Ectodermal cell (in vitro differentiated cells): ENCODE results near the gene RNF11.

ENCODE experiments used
- H3K27ac ChIP-seq: 2 replicates; pipeline ENCODE4 v1.7.0; 2013; ENCODE audit warnings: mild to moderate bottlenecking, low read depth, low read length; ENCODE audit not compliant: insufficient read depth, poor library complexity, severe bottlenecking
- H3K27me3 ChIP-seq: 2 replicates; pipeline ENCODE4 v1.7.0; 2013; ENCODE audit warnings: mild to moderate bottlenecking, low read length; ENCODE audit not compliant: insufficient read depth, control insufficient read depth, poor library complexity, severe bottlenecking
- H3K36me3 ChIP-seq: one replicate; pipeline ENCODE4 v1.7.0; 2013; ENCODE audit warnings: low read length; ENCODE audit not compliant: control insufficient read depth, insufficient read depth
- H3K4me1 ChIP-seq: one replicate; pipeline ENCODE4 v1.7.0; 2013; ENCODE audit warnings: low read length; ENCODE audit not compliant: control insufficient read depth, insufficient read depth
- H3K4me3 ChIP-seq: 2 replicates; pipeline ENCODE4 v1.7.0; 2013; ENCODE audit warnings: low read depth, low read length, control low read depth; ENCODE audit not compliant: insufficient read depth
- H3K9me3 ChIP-seq: 2 replicates; pipeline ENCODE4 v1.7.0; 2013; ENCODE audit warnings: mild to moderate bottlenecking, low read length, moderate library complexity; ENCODE audit not compliant: control insufficient read depth
- WGBS, 2 experiments: methylation state at CpG; one replicate each; pipeline ENCODE4 v1.1.7; 2013; ENCODE audit warnings: missing lambda C conversion rate in 2 of 2; 5-methylcytosine and 5-hydroxymethylcytosine counted together

RNF11 gene

DNA sequence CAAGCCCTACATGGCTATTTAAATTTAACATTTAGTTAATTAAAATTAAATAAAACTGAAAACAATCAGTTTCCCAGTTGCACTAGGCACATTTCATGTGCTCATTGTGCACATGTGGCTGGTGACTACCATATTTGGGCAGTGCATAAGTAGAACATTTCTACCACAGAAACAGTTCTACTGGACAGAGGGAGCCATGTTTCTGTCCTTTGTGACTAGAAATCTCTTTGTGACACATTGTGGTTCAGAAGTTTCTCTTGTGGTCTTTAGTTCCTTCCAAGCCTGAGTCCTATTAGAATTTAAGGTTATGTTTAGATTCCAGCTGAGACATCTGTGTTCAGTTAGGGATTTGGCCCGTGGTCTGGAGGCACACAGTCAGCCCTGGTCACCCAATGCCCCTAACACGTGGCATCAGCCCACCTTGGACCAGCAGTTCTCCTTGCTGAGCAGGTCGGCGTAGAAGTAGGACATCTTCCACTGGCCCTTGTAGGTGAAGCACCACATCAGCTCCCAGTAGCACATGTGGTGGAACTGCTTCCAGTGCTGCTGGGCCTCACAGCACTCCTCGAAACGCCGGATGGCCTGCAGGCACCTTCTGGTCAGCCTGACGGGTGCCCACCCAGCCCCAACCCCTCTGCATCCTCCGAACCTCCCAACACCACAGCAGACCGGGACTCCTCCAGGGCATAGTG lies 65.2 kb downstream of the RNF11 start:
- Histone ChIP-seq H3K4me3 (no peak overlapping the region), H3K27me3 (no peaks in the 10 kb centered on the region), H3K4me1 (peaks cover 7% of the 10 kb centered on the region), H3K36me3 (no peaks in the 10 kb centered on the region), H3K9me3 (no peaks in the 10 kb centered on the region), H3K27ac (no peak overlapping the region)
- 93% methylated on average over 10 of the region's 10 CpGs for WGBS, 2 experiments

DNA sequence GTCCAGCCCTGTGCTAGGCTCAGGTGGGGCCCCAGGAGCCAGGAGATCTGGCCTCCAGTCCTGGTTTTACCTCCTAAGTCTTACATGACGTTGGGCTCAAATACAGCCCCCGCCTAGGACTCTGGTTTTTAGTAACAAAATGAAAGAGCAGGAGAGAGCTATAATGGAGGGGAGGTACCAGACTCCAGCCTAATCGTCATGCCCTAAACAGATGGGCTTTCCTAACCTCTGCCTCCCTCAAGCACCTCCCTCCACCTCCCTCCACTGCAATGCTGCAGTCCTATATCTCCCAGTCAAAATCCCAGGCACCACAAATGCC lies 65.7 kb downstream of the RNF11 start:
- Histone ChIP-seq H3K4me1 (peaks cover 3% of the 10 kb centered on the region), H3K36me3 (no peaks in the 10 kb centered on the region), H3K9me3 (no peaks in the 10 kb centered on the region), H3K4me3 (no peak overlapping the region), H3K27ac (no peak overlapping the region), H3K27me3 (no peaks in the 10 kb centered on the region)
- WGBS, 2 experiments = 81 to 85% methylated on average over 3 of the region's 3 CpGs

DNA sequence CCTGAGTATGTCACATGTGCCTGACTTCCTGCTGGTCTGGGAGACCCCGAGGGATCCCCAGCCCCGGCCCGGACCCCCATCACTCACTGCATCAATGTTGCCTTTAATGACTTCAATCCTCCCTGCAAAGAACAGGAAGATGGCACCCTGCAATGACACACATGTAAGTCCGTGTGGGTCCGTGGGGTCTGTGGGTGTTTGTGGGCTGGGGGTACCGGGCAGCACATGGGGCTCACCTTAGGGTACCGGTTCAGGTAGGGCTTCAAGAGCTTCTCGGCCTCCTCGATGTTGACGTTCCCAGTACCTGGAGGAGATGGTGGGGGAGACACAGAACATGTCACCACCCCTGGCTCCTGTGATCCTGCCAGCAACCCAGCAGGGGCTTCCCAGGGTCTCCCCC lies 66.2 kb downstream of the RNF11 start:
- WGBS, 2 experiments = 93 to 96% methylated on average over 10 of the region's 10 CpGs
- no peaks in the 10 kb centered on the region for H3K4me1 ChIP-seq
- H3K27me3 ChIP-seq = no peaks in the 10 kb centered on the region
- no peak overlapping the region for H3K27ac ChIP-seq
- no peaks in the 10 kb centered on the region for H3K36me3 ChIP-seq
- no peaks in the 10 kb centered on the region for H3K9me3 ChIP-seq
- H3K4me3 ChIP-seq = no peak overlapping the region

DNA sequence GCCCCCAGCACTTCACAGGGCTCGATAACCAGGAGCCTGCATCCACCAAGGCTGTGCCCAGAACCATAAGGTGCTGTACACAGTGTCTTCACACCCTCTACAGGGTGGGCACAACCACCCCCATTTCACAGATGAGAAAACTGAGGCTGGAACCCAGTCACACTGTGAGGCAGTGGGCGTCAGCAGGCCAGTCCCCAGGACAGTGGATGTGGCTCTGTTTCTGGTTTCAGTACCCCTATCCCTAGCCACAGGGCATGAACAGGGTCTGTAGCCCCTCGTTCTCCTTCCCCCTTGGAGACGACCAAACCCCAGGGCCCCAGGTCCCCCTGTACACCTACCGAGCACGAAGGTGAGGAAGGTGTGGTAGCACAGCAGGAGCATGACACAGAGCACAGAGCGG lies 66.7 kb downstream of the RNF11 start:
- Histone ChIP-seq H3K27ac (no peak overlapping the region), H3K27me3 (no peaks in the 10 kb centered on the region), H3K9me3 (no peaks in the 10 kb centered on the region), H3K4me1 (no peaks in the 10 kb centered on the region), H3K36me3 (no peaks in the 10 kb centered on the region), H3K4me3 (no peak overlapping the region)
- WGBS, 2 experiments = 88% methylated on average over 7 of the region's 7 CpGs

DNA sequence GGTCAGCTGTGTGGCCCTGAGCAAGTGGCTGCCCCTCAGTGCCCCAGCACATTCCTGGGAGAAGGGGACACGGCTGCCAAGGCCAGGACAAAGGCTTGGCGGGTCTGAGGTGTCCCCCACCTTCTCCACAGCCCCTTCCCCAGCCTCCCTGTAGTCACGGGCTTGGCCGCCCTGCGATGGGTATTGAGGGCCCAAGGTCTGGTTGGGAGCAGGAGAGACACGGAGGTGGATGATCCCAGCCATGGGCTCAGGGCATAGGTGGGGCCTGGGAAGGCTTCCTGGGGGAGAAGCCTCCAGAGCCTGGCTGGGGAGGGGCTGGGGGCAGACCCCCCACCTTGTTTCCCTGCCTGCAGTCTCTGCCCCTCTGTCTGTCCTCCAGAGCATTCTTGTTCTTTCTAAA lies 67.2 kb downstream of the RNF11 start:
- Histone ChIP-seq H3K9me3 (no peaks in the 10 kb centered on the region), H3K27ac (no peak overlapping the region), H3K27me3 (no peaks in the 10 kb centered on the region), H3K4me1 (no peaks in the 10 kb centered on the region), H3K36me3 (no peaks in the 10 kb centered on the region), H3K4me3 (no peak overlapping the region)
- 79 to 85% methylated on average over 6 of the region's 6 CpGs for WGBS, 2 experiments

DNA sequence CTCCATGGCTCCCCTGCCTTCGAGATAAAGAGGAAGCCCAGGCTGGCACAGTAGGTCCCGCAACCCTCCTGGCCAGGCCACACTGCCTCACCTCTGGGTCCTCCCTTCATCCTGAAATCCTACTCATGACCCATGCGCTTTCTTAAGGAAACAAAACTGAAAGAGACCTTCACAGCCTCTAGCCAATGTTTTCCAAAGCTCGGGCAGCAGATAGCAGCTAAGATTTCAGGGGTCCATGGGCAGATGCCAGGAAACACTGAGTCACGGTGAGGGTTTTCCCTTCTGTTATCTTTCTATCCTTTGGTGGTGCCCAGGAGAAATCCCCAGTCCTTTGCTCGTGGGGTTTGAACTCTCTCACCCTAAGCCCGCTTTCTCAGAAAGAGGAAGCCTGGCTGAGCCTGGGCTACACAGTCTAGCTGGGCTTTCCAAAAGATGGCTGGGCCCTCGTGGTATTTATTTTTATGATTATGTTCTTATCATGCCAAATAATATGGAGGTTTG lies 67.7 kb downstream of the RNF11 start:
- Histone ChIP-seq H3K27ac (no peak overlapping the region), H3K4me1 (no peaks in the 10 kb centered on the region), H3K36me3 (no peaks in the 10 kb centered on the region), H3K4me3 (no peak overlapping the region), H3K9me3 (no peaks in the 10 kb centered on the region), H3K27me3 (no peaks in the 10 kb centered on the region)
- WGBS, 2 experiments = 92% methylated on average over 7 to 8 of the region's 8 CpGs

DNA sequence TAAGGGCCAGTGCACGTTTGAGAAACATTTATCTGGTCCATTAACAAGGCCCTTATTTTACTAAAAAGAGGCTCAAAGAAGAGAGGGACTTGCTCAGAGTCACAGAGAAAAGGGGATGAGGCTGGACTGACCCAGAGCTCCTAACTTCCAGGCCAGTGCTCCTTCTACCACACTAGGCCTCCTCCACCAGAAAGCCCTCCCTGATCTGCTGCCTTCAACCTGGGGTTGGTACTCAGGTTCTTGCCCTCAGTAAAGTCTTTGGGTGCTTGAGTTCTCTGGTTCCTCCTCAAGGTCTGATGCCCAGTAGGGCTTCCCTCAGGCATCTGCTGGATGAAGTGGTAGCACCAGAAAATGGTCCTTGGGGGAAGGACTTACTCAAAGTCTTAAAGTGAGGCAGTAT lies 68.3 kb downstream of the RNF11 start:
- H3K4me3 ChIP-seq = no peak overlapping the region
- H3K9me3 ChIP-seq = no peaks in the 10 kb centered on the region
- H3K27me3 ChIP-seq = no peaks in the 10 kb centered on the region
- no peaks in the 10 kb centered on the region for H3K36me3 ChIP-seq
- no peak overlapping the region for H3K27ac ChIP-seq
- WGBS, 2 experiments = 88 to 95% methylated on average over 1 of the region's 1 CpG
- H3K4me1 ChIP-seq = no peaks in the 10 kb centered on the region

DNA sequence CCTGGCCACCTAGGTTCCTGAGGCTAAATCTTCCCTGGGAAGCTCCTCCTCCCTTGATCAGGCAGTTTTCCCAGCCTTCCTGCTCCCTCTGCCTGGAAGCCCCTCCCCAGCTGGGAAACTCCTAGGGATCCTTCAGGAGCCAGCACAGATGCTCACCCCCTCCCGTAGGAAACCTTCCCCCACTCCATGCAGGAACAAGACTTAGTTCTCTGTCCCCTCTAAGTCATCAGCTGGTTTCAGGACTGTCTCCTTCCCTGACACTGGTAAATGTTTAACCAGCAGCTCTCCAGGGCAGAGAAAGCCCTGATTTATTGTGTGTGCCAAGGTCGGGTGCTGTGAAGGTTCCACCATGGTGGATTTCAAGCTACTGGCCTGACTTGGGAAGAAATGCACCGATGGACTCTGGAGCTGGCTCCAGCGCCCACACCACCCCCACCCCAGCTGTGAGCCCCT lies 69.3 kb downstream of the RNF11 start:
- no peaks in the 10 kb centered on the region for H3K27me3 ChIP-seq
- 85 to 90% methylated on average over 4 of the region's 4 CpGs for WGBS, 2 experiments

DNA sequence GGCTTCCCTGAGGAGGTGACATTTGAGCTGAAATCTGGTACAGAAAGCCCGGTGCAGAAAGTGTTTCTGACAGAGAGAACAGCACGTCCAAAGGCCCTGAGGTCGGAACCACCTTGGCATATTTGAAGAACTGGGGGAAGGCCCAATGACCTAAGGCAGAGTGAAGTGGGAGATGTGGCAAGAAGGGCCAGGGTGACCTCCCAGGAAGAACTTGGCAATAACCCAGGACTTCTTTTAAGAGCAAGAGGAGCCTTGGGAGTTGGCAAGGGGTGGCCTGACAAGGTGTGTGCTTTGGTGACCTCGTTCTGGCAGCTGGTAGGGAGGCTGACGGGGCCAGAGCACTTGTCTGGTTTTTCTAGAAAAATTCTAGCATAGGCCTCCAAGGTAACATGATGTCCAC lies 70.9 kb downstream of the RNF11 start:
- no peaks in the 10 kb centered on the region for H3K9me3 ChIP-seq

More for the DNA sequence above, 69.3 kb downstream of the RNF11 start:
- H3K9me3 ChIP-seq = no peaks in the 10 kb centered on the region
- H3K4me3 ChIP-seq = no peak overlapping the region
- no peak overlapping the region for H3K27ac ChIP-seq
- H3K4me1 ChIP-seq = no peaks in the 10 kb centered on the region
- no peaks in the 10 kb centered on the region for H3K36me3 ChIP-seq

DNA sequence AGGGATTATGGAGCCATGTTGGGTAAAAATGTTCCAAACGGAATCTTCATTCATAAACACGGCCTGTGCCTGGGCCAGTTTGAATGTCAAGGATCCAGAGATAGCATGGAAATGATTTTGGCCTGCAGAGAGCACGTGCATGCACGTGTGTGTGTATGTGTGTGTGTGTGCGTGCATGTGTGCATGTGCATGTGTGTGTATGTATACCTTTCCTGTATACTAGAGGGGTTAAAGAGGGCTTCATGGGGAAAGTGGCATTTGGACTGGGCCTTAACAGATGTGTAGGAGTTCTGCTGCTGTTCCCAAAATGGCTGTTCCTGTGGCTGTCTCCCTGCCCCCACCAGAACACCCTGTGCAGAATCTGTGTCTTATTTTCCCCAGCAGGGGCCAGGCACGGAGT lies 72.6 kb downstream of the RNF11 start:
- 91 to 94% methylated on average over 6 of the region's 6 CpGs for WGBS, 2 experiments

More for the DNA sequence above, 70.9 kb downstream of the RNF11 start:
- Histone ChIP-seq H3K36me3 (no peaks in the 10 kb centered on the region), H3K4me3 (no peak overlapping the region), H3K27me3 (no peaks in the 10 kb centered on the region), H3K4me1 (no peaks in the 10 kb centered on the region), H3K27ac (no peak overlapping the region)
- 94% methylated on average over 5 of the region's 5 CpGs for WGBS, 2 experiments

More for the DNA sequence above, 72.6 kb downstream of the RNF11 start:
- H3K27me3 ChIP-seq = no peaks in the 10 kb centered on the region
- H3K9me3 ChIP-seq = no peaks in the 10 kb centered on the region
- no peak overlapping the region for H3K4me3 ChIP-seq
- H3K36me3 ChIP-seq = no peaks in the 10 kb centered on the region
- no peak overlapping the region for H3K27ac ChIP-seq
- H3K4me1 ChIP-seq = no peaks in the 10 kb centered on the region
